Mucosa of stomach (tissue), 1 donor: ENCODE measurements around the gene SLC16A7.

Experiments
- H3K27me3 ChIP-seq: one replicate; pipeline ENCODE4 v1.7.0; 2013; ENCODE audit warnings: mild to moderate bottlenecking, low read length; ENCODE audit not compliant: control insufficient read depth, insufficient read depth
- H3K36me3 ChIP-seq: one replicate; pipeline ENCODE4 v1.7.0; 2013; ENCODE audit warnings: low read length; ENCODE audit not compliant: control insufficient read depth, insufficient read depth
- H3K4me1 ChIP-seq: one replicate; pipeline ENCODE4 v1.7.0; 2013; ENCODE audit warnings: mild to moderate bottlenecking, low read length; ENCODE audit not compliant: control insufficient read depth, insufficient read depth
- H3K4me3 ChIP-seq: one replicate; pipeline ENCODE4 v1.7.0; 2013; ENCODE audit warnings: low read length
- H3K9ac ChIP-seq: one replicate; pipeline ENCODE4 v1.7.0; 2013; ENCODE audit warnings: mild to moderate bottlenecking, low read length, moderate library complexity
- H3K9me3 ChIP-seq: one replicate; pipeline ENCODE4 v1.7.0; 2013; ENCODE audit warnings: mild to moderate bottlenecking, low read length, moderate library complexity; ENCODE audit not compliant: control insufficient read depth
- donor health status: Pancreatic carcinoma.

Gene SLC16A7

GRCh38 chr12:59652130-59652529 lies 56.3 kb downstream of the SLC16A7 start:
- no peaks in the 10 kb centered on the region for H3K36me3 ChIP-seq
- no peak overlapping the region for H3K4me3 ChIP-seq
- H3K27me3 ChIP-seq, result no peaks in the 10 kb centered on the region
- peaks cover 15% of the 10 kb centered on the region for H3K4me1 ChIP-seq
- H3K9me3 ChIP-seq, result no peaks in the 10 kb centered on the region
- no peak overlapping the region for H3K9ac ChIP-seq

DNA sequence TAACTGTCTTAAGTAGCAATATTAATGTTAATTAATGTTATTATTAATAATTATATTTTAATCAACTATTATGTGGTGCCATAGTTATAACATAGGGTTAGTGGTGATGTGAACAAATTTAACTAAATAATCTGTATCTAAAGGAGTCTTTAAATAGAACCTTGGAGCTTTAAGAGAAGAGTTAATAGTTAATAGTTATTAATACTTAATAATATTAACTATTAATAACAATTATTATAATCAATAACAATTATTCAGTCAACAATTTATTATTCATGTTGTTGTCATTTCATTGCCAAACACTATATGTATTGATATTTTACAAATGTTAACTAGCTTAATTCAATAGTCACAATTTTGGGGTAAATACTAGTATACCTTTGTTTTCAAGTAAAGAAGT lies 58.2 kb downstream of the SLC16A7 start:
- no peak overlapping the region for H3K9ac ChIP-seq
- H3K9me3 ChIP-seq, result no peaks in the 10 kb centered on the region
- no peaks in the 10 kb centered on the region for H3K36me3 ChIP-seq
- no peaks in the 10 kb centered on the region for H3K27me3 ChIP-seq
- H3K4me3 ChIP-seq, result no peak overlapping the region
- peaks cover 14% of the 10 kb centered on the region for H3K4me1 ChIP-seq

- no peaks in the 10 kb centered on the region for H3K27me3 ChIP-seq
- H3K9ac ChIP-seq, result no peak overlapping the region
- H3K9me3 ChIP-seq, result no peaks in the 10 kb centered on the region
- H3K4me1 ChIP-seq, result no peaks in the 10 kb centered on the region
- H3K36me3 ChIP-seq, result no peaks in the 10 kb centered on the region
- H3K4me3 ChIP-seq, result no peak overlapping the region
Measured at GRCh38 chr12:59657266-59657665, 61.4 kb downstream of the SLC16A7 start.

DNA sequence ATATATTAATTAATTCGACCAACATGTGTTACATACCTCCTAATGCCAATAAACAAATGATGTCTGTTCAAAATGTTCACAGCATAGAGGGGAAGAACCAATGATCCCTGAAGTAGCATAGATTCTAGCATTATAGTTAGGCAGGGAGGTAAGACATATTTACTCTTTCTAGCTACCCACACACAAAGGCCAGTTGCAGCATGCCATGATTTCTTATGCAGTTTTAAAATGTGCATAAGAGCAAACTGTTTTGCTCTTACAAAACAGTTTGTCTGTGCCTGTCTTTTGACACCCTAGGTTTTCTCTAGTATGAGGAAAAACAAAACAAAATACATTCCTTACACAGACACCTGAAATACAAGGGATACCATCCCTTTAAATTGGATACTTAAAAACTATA lies 61.9 kb downstream of the SLC16A7 start:
- Histone ChIP-seq H3K27me3 (no peaks in the 10 kb centered on the region), H3K4me3 (no peak overlapping the region), H3K9ac (no peak overlapping the region), H3K9me3 (no peaks in the 10 kb centered on the region), H3K4me1 (no peaks in the 10 kb centered on the region), H3K36me3 (no peaks in the 10 kb centered on the region)

DNA sequence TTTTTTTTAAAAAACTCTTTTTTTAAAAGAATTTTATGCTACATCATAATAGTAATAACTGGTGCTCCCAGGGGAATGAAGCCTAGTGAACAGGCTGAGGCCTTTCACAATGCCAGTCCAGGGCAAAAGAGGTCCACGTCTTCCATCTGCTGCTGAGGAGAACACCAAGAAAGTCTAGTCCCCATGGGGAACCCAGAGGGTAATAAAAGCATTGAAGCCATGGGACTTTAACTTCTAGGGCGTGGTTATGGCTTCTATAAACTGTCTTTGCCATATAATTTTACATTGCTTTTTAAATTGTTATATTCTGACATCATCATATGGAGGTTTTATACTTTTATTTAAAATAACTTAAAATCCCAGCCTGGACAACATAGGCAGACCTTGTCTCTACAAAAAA lies 64.3 kb downstream of the SLC16A7 start:
- Histone ChIP-seq H3K4me1 (no peaks in the 10 kb centered on the region), H3K9ac (no peak overlapping the region), H3K9me3 (no peaks in the 10 kb centered on the region), H3K36me3 (no peaks in the 10 kb centered on the region), H3K27me3 (no peaks in the 10 kb centered on the region), H3K4me3 (no peak overlapping the region)

DNA sequence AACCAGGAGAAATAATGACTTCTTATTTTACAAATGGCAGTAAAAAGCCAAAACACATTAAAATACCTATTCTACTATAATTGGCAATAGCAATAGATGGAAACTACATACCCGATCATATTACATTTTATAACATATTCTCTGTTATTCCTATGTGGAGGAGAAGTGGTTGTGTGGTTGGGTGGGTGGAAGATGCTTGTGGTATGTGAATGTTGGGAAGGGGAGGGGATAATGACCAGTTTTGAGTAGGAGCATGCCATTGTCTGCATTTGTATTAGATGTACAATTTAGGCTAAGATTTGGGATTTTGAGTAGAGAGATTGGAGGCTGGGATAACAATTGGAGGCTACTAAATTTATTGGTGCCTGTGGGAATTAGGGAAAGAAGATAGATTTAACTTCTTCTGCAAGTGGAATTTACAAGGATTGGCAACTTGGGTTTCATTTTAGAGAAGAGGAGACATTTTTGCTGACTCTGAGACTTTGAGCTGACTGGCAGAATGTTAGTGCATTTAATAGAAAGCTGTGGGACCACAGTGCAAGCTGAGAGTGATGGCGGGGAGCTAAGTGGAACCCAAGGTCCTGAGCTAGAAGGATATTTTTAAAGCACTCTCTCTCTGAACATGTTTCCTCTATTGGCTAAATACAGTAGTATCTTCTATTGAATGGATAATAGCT lies 65.2 kb downstream of the SLC16A7 start:
- no peaks in the 10 kb centered on the region for H3K4me1 ChIP-seq
- no peaks in the 10 kb centered on the region for H3K9me3 ChIP-seq
- no peaks in the 10 kb centered on the region for H3K27me3 ChIP-seq
- no peaks in the 10 kb centered on the region for H3K36me3 ChIP-seq
- no peak overlapping the region for H3K9ac ChIP-seq
- no peak overlapping the region for H3K4me3 ChIP-seq

GRCh38 chr12:59664495-59664894 lies 68.7 kb downstream of the SLC16A7 start:
- Histone ChIP-seq H3K4me1 (no peaks in the 10 kb centered on the region), H3K4me3 (no peak overlapping the region), H3K9ac (no peak overlapping the region), H3K36me3 (no peaks in the 10 kb centered on the region), H3K27me3 (no peaks in the 10 kb centered on the region), H3K9me3 (no peaks in the 10 kb centered on the region)

- H3K9ac ChIP-seq, result no peak overlapping the region
- no peaks in the 10 kb centered on the region for H3K4me1 ChIP-seq
- H3K9me3 ChIP-seq, result no peaks in the 10 kb centered on the region
- H3K4me3 ChIP-seq, result no peak overlapping the region
- no peaks in the 10 kb centered on the region for H3K36me3 ChIP-seq
- no peaks in the 10 kb centered on the region for H3K27me3 ChIP-seq
Measured at GRCh38 chr12:59665701-59666100, 69.9 kb downstream of the SLC16A7 start.

DNA sequence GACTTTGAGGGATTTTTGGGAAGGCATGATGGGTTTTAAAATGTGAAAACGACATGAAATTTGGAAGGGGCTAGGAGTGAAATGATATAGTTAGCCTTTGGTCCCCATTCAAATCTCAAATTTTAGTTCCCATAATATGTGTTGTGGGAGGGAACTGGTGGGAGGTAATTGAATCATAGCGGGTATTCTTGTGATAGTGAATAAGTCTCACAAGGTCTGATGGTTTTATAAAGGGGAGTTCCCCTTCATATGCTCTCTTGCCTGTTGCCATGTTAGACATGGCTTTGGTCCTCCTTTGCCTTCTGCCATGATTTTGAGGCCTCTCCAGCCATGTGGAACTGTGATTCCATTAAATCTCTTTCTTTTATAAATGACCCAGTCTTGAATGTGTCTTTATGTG lies 72.8 kb downstream of the SLC16A7 start:
- Histone ChIP-seq H3K9ac (no peak overlapping the region), H3K9me3 (no peaks in the 10 kb centered on the region), H3K4me1 (no peaks in the 10 kb centered on the region), H3K36me3 (no peaks in the 10 kb centered on the region), H3K4me3 (no peak overlapping the region), H3K27me3 (no peaks in the 10 kb centered on the region)

- Histone ChIP-seq H3K9me3 (no peaks in the 10 kb centered on the region), H3K4me1 (no peaks in the 10 kb centered on the region), H3K4me3 (no peak overlapping the region), H3K9ac (no peak overlapping the region), H3K36me3 (no peaks in the 10 kb centered on the region), H3K27me3 (no peaks in the 10 kb centered on the region)
Measured at GRCh38 chr12:59672273-59672672, 76.4 kb downstream of the SLC16A7 start.

DNA sequence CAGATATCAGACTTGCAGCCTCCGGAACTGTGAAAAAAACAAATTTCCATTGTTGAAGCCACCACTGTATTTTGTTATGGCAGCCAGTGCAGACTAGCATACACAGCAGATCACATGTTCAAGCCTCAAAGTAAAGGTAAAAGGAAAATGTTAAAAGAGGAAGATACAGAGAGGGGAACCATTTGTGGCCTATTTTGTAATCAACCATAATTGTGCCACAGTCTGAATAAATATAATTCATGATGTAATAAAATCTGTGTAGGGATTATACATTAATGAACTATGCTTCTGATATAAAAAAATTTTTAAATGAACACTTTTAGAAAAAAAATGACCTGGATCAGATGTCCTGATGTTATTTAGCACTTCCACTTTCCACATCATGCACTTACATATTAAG lies 79.6 kb downstream of the SLC16A7 start:
- no peaks in the 10 kb centered on the region for H3K27me3 ChIP-seq
- H3K9me3 ChIP-seq, result no peaks in the 10 kb centered on the region
- H3K36me3 ChIP-seq, result no peaks in the 10 kb centered on the region
- H3K4me1 ChIP-seq, result no peaks in the 10 kb centered on the region
- H3K4me3 ChIP-seq, result no peak overlapping the region
- no peak overlapping the region for H3K9ac ChIP-seq

DNA sequence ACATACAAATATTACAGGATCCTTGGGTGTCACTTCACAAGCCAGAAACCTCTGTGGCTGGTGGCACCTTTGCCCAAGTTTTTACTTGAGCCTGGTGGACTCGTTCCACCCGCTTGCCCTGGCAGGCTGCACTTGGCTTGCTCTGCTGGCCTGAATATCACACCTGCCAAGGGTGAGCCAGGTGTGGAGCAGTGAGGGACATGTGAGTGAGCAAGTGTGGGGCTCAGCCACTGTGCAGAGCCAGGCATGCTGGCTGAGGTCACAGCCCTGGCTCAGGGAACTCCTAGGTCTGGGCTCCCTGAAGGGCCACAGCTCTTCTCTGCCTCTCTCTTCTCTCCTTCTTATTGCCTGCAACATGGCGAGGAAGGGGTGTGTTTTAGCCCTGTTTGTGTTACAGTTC lies 82.0 kb downstream of the SLC16A7 start:
- no peaks in the 10 kb centered on the region for H3K4me1 ChIP-seq
- no peaks in the 10 kb centered on the region for H3K36me3 ChIP-seq
- no peak overlapping the region for H3K4me3 ChIP-seq
- no peak overlapping the region for H3K9ac ChIP-seq
- H3K27me3 ChIP-seq, result no peaks in the 10 kb centered on the region
- H3K9me3 ChIP-seq, result no peaks in the 10 kb centered on the region
